CD4-positive, alpha-beta memory T cell (primary cell): ENCODE data around the gene ALG1. TPM values are rescaled to one million over a fixed set of nuclear protein-coding genes. Genes with fewer than 3 reads are reported as not detected.
"Not testable (repeated sequence)": the region's sequence is repeated elsewhere in the genome, so short reads cannot be mapped to it uniquely, and the experiment has no call there.

ENCODE experiments used
- CTCF ChIA-PET: fragments of 350-600 bp; sonication (Branson Sonifier 250); formaldehyde crosslinking; loops from one replicate; lab custom pipeline; 2021; ENCODE audit warnings: inconsistent platforms; ENCODE audit not compliant: partially characterized antibody; lab: Charles Lee
- POLR2A ChIA-PET: fragments of 350-600 bp; sonication (Branson Sonifier 250); formaldehyde crosslinking; loops from one replicate; lab custom pipeline; 2021; ENCODE audit not compliant: partially characterized antibody; lab: Charles Lee
- DNase-seq, 5 donors: peaks; one replicate each; pipeline versions ENCODE4 v3.0.0 to v3.0.0-alpha.2; 2020 to 2022; ENCODE audit warnings: mixed read lengths in 1 of 5
- H3K27ac ChIP-seq: one replicate; pipeline ENCODE4 v1.7.0; 2013; ENCODE audit warnings: low read depth, low read length
- H3K27me3 ChIP-seq: 2 replicates; pipeline ENCODE4 v1.7.0; 2013; ENCODE audit warnings: mild to moderate bottlenecking, low read length, moderate library complexity; ENCODE audit not compliant: insufficient read depth
- H3K36me3 ChIP-seq: 2 replicates; pipeline ENCODE4 v1.7.0; 2013; ENCODE audit warnings: mild to moderate bottlenecking, low read length, moderate library complexity; ENCODE audit not compliant: insufficient read depth
- H3K4me1 ChIP-seq: 2 replicates; pipeline ENCODE4 v1.7.0; 2013; ENCODE audit warnings: mild to moderate bottlenecking, low read length, moderate library complexity; ENCODE audit not compliant: insufficient read depth
- H3K4me3 ChIP-seq, 2 donors: one replicate each; pipeline ENCODE4 v1.7.0; 2013; ENCODE audit warnings: low read length in 2 of 2, mild to moderate bottlenecking in 1 of 2
- H3K9me3 ChIP-seq, 2 donors: one replicate each; pipeline ENCODE4 v1.7.0; 2013; ENCODE audit warnings: low read length in 2 of 2, control low read depth in 1 of 2; ENCODE audit not compliant: control insufficient read depth in 1 of 2
- H3K27ac Mint-ChIP-seq, 7 donors: one replicate each; pipeline ENCODE4 v1.8.0; 2020 to 2021; ENCODE audit warnings: mixed read lengths in 7 of 7, mild to moderate bottlenecking in 6 of 7, inconsistent platforms in 3 of 7, moderate library complexity in 3 of 7
- H3K27me3 Mint-ChIP-seq, 2 donors: one replicate each; pipeline ENCODE4 v1.8.0; 2020 to 2021; ENCODE audit warnings: mixed read lengths in 2 of 2
- H3K36me3 Mint-ChIP-seq, 2 donors: one replicate each; pipeline ENCODE4 v1.8.0; 2020 to 2021; ENCODE audit warnings: mixed read lengths in 2 of 2, inconsistent platforms in 1 of 2, mild to moderate bottlenecking in 1 of 2
- H3K4me1 Mint-ChIP-seq, 4 donors: one replicate each; pipeline ENCODE4 v1.8.0; 2020 to 2021; ENCODE audit warnings: mixed read lengths in 4 of 4, mild to moderate bottlenecking in 1 of 4
- H3K4me3 Mint-ChIP-seq, 8 donors: one replicate each; pipeline ENCODE4 v1.8.0; 2020 to 2021; ENCODE audit warnings: mixed read lengths in 8 of 8, mild to moderate bottlenecking in 7 of 8, moderate library complexity in 6 of 8, inconsistent platforms in 3 of 8
- H3K9me3 Mint-ChIP-seq, 8 donors: one replicate each; pipeline ENCODE4 v1.8.0; 2020 to 2021; ENCODE audit warnings: mixed read lengths in 8 of 8, mild to moderate bottlenecking in 5 of 8, inconsistent platforms in 3 of 8, moderate library complexity in 1 of 8
- intact Hi-C: fragments of 100-400 bp; cut with micrococcal nuclease; formaldehyde crosslinking; loops from one replicate; pipeline ENCODE4 v1.15.1; 2023
- polyA plus RNA-seq, 2 donors: library from polyadenylated mRNA; unstranded; fragments of 300-500 nt; fragmentation: Illumina TruSeq; gene quantifications; one replicate each; pipeline ENCODE4 v1.2.3, GENCODE V29; 2021
- total RNA-seq, 2 experiments: library from RNA; stranded (reverse); gene quantifications; one replicate each; pipeline ENCODE4 v1.2.3, GENCODE V29; 2021

The ALG1 gene
- total and polyA plus RNA-seq, 4 experiments from 2014 or later = 23.5 to 34.0 (median 27.7) TPM

GRCh38 chr16:5084099-5084731 is 12.6 kb downstream of the ALG1 start:
- H3K4me3 Mint-ChIP-seq, H3K27me3 Mint-ChIP-seq, H3K36me3 ChIP-seq, H3K4me3 ChIP-seq, intact Hi-C loops, DNase-seq, H3K27me3 ChIP-seq, H3K27ac ChIP-seq, H3K4me1 ChIP-seq, POLR2A ChIA-PET, H3K9me3 Mint-ChIP-seq, H3K4me1 Mint-ChIP-seq, H3K9me3 ChIP-seq: not testable (repeated sequence)
- CTCF ChIA-PET = interaction anchor here (0.8 to 1.6 kb wide), 4 partner anchors 8 to 383 kb away, joined by 3 to 9 read pairs (median 3); no protein-coding TSS in a partner anchor
- Mint-ChIP-seq H3K36me3 (peaks cover 15 to 50% of the 10 kb centered on the region in 2 donors), H3K27ac (peak overlapping the region in 4 of 7 donors; percentile 7 to 59 (median 32))

- H3K4me3 ChIP-seq, POLR2A ChIA-PET, H3K27me3 Mint-ChIP-seq, H3K4me1 Mint-ChIP-seq, H3K9me3 Mint-ChIP-seq, H3K27me3 ChIP-seq, H3K27ac ChIP-seq, H3K4me1 ChIP-seq, H3K36me3 ChIP-seq, H3K9me3 ChIP-seq, intact Hi-C loops, H3K4me3 Mint-ChIP-seq: not testable (repeated sequence)
- CTCF ChIA-PET = interaction anchor here (0.8 to 1.6 kb wide), 4 partner anchors 9 to 384 kb away, joined by 3 to 9 read pairs (median 3); no protein-coding TSS in a partner anchor
- peak; percentile 43 to 58 (median 51) for DNase-seq
- Mint-ChIP-seq H3K36me3 (peaks cover 12 to 47% of the 10 kb centered on the region in 2 donors), H3K27ac (peak overlapping the region in 3 of 7 donors; percentile 36 to 70 (median 68))
Measured at GRCh38 chr16:5084802-5085201, 13.2 kb downstream of the ALG1 start.

GRCh38 chr16:5085716-5086115 is 14.1 kb downstream of the ALG1 start:
- H3K4me3 ChIP-seq, H3K4me3 Mint-ChIP-seq, DNase-seq, H3K27ac ChIP-seq, intact Hi-C loops, H3K9me3 Mint-ChIP-seq, H3K36me3 ChIP-seq, H3K9me3 ChIP-seq, H3K4me1 Mint-ChIP-seq, H3K27me3 ChIP-seq, H3K4me1 ChIP-seq, H3K27me3 Mint-ChIP-seq, POLR2A ChIA-PET: not testable (repeated sequence)
- CTCF ChIA-PET = interaction anchor here (1.5 to 2.0 kb wide), 3 partner anchors 10 to 28 kb away, joined by 3 to 7 read pairs (median 7); partner anchors contain the start of gene ALG1
- H3K27ac Mint-ChIP-seq = peak overlapping the region in 4 of 7 donors; percentile 27 to 53 (median 43)
- peaks cover 12 to 52% of the 10 kb centered on the region in 2 donors for H3K36me3 Mint-ChIP-seq

- intact Hi-C loops, DNase-seq, H3K9me3 ChIP-seq, H3K27me3 Mint-ChIP-seq, POLR2A ChIA-PET, H3K4me3 Mint-ChIP-seq, H3K4me1 ChIP-seq, H3K27ac ChIP-seq, H3K4me3 ChIP-seq, H3K36me3 ChIP-seq, H3K4me1 Mint-ChIP-seq, H3K27me3 ChIP-seq, H3K9me3 Mint-ChIP-seq, CTCF ChIA-PET: not testable (repeated sequence)
- peaks cover 13 to 45% of the 10 kb centered on the region in 2 donors for H3K36me3 Mint-ChIP-seq
- H3K27ac Mint-ChIP-seq = peak overlapping the region in 2 of 7 donors; percentile 22 to 47
Measured at GRCh38 chr16:5088086-5088790, 16.6 kb downstream of the ALG1 start.

GRCh38 chr16:5088936-5089335 is 17.3 kb downstream of the ALG1 start:
- H3K27ac Mint-ChIP-seq, H3K4me1 ChIP-seq, CTCF ChIA-PET, POLR2A ChIA-PET, H3K4me1 Mint-ChIP-seq, H3K27me3 Mint-ChIP-seq, intact Hi-C loops, H3K27me3 ChIP-seq, H3K4me3 ChIP-seq, H3K27ac ChIP-seq, H3K4me3 Mint-ChIP-seq, DNase-seq, H3K9me3 Mint-ChIP-seq, H3K9me3 ChIP-seq, H3K36me3 ChIP-seq: not testable (repeated sequence)
- peaks cover 13 to 43% of the 10 kb centered on the region in 2 donors for H3K36me3 Mint-ChIP-seq

- H3K9me3 Mint-ChIP-seq, H3K36me3 ChIP-seq, POLR2A ChIA-PET, DNase-seq, H3K4me3 ChIP-seq, H3K27me3 Mint-ChIP-seq, H3K4me3 Mint-ChIP-seq, H3K4me1 ChIP-seq, CTCF ChIA-PET, H3K4me1 Mint-ChIP-seq, H3K27ac ChIP-seq, H3K9me3 ChIP-seq, H3K27me3 ChIP-seq: not testable (repeated sequence)
- H3K36me3 Mint-ChIP-seq = peaks cover 8 to 34% of the 10 kb centered on the region in 2 donors
- H3K27ac Mint-ChIP-seq = peak overlapping the region in 1 of 7 donors; percentile 22
- intact Hi-C loops = loop anchor here (5.0 kb wide), 1 partner anchor 243 kb away; the partner anchor contains the start of genes GLYR1 and UBN1
Measured at GRCh38 chr16:5089911-5090555, 18.4 kb downstream of the ALG1 start.

GRCh38 chr16:5090592-5090991 is 18.9 kb downstream of the ALG1 start:
- H3K9me3 ChIP-seq, H3K4me1 ChIP-seq: not testable (repeated sequence)
- intact Hi-C loops = loop anchor here (5.0 kb wide), 1 partner anchor 243 kb away; the partner anchor contains the start of genes GLYR1 and UBN1

More at GRCh38 chr16:5090592-5090991, 18.9 kb downstream of the ALG1 start:
- H3K9me3 Mint-ChIP-seq, H3K27me3 ChIP-seq, POLR2A ChIA-PET, DNase-seq, H3K4me1 Mint-ChIP-seq, H3K27ac ChIP-seq, CTCF ChIA-PET, H3K4me3 Mint-ChIP-seq, H3K36me3 ChIP-seq, H3K4me3 ChIP-seq, H3K27me3 Mint-ChIP-seq, H3K27ac Mint-ChIP-seq: not testable (repeated sequence)
- peaks cover 7 to 29% of the 10 kb centered on the region in 2 donors for H3K36me3 Mint-ChIP-seq
